Measurements from ENCODE around the gene CALCOCO1. TPM values are rescaled to one million over a fixed set of nuclear protein-coding genes. Genes with fewer than 3 reads are reported as not detected.

CALCOCO1 gene
- total and polyA plus RNA-seq, 3 donors from 2014 or later, result 120 to 167 (median 121) TPM

- intact Hi-C loops (cut with DNase I; ENCODE audit: low total_unique reads), result no loop called here
- TF ChIP-seq CTCF (IDR thresholded peaks at IDR 0.05) (no peak), POLR2A (IDR thresholded peaks at IDR 0.05) (no peak)
These were observed 21.2 kb downstream of the CALCOCO1 start for GRCh38 chr12:53706080-53706479.

GRCh38 chr12:53703756-53704155 is 23.5 kb downstream of the CALCOCO1 start:
- Histone ChIP-seq H3K27ac (no peak overlapping the region), H3K4me1 (no peaks in the 10 kb centered on the region), H3K36me3 (ENCODE audit: low read depth, missing control alignments) (no peaks in the 10 kb centered on the region), H3K27me3 (no peaks in the 10 kb centered on the region), H3K4me3 (no peak overlapping the region), H3K9me3 (no peaks in the 10 kb centered on the region)
- DNase-seq, result no peak
- no peak for TF ChIP-seq POLR2A (IDR thresholded peaks at IDR 0.05)
- no peak for TF ChIP-seq CTCF (IDR thresholded peaks at IDR 0.05)
- 86 to 89% methylated on average over 4 of the region's 4 CpGs for WGBS, 2 donors
- intact Hi-C loops (cut with DNase I; ENCODE audit: low total_unique reads), result loop anchor here (5.0 kb wide), 1 partner anchor 39 kb away; no protein-coding TSS in a partner anchor

More at GRCh38 chr12:53706080-53706479, 21.2 kb downstream of the CALCOCO1 start:
- Histone ChIP-seq H3K36me3 (ENCODE audit: low read depth, missing control alignments) (no peaks in the 10 kb centered on the region), H3K27me3 (no peaks in the 10 kb centered on the region), H3K27ac (no peak overlapping the region), H3K4me1 (no peaks in the 10 kb centered on the region), H3K4me3 (no peak overlapping the region), H3K9me3 (no peaks in the 10 kb centered on the region)
- DNase-seq, result no peak
- WGBS, 2 donors, result 69 to 79% methylated on average over 1 of the region's 1 CpG

- no peaks in the 10 kb centered on the region for H3K36me3 ChIP-seq (ENCODE audit: low read depth, missing control alignments)
- WGBS, 2 donors, result 20 to 32% methylated on average over 8 of the region's 8 CpGs
- H3K4me1 ChIP-seq, result no peaks in the 10 kb centered on the region
- peak; percentile 87 for DNase-seq
- no peaks in the 10 kb centered on the region for H3K27me3 ChIP-seq
- H3K4me3 ChIP-seq, result no peak overlapping the region
- intact Hi-C loops (cut with DNase I; ENCODE audit: low total_unique reads), result loop anchor here (5.0 kb wide), 1 partner anchor 41 kb away; no protein-coding TSS in a partner anchor
- TF ChIP-seq POLR2A (IDR thresholded peaks at IDR 0.05), result no peak
- TF ChIP-seq CTCF (IDR thresholded peaks at IDR 0.05), result peak; percentile 72 to 83 (median 82)
- H3K27ac ChIP-seq, result no peak overlapping the region
- H3K9me3 ChIP-seq, result no peaks in the 10 kb centered on the region
These were observed 25.6 kb downstream of the CALCOCO1 start for GRCh38 chr12:53701518-53702264.

- Histone ChIP-seq H3K4me1 (no peaks in the 10 kb centered on the region), H3K36me3 (ENCODE audit: low read depth, missing control alignments) (no peaks in the 10 kb centered on the region), H3K9me3 (no peaks in the 10 kb centered on the region), H3K27ac (no peak overlapping the region), H3K4me3 (no peak overlapping the region), H3K27me3 (no peaks in the 10 kb centered on the region)
- no peak for DNase-seq
- 60 to 65% methylated on average over 6 of the region's 6 CpGs for WGBS, 2 donors
- no peak for TF ChIP-seq CTCF (IDR thresholded peaks at IDR 0.05)
- no peak for TF ChIP-seq POLR2A (IDR thresholded peaks at IDR 0.05)
- intact Hi-C loops (cut with DNase I; ENCODE audit: low total_unique reads), result loop anchor here (5.0 kb wide), 1 partner anchor 42 kb away; no protein-coding TSS in a partner anchor
These were observed 26.7 kb downstream of the CALCOCO1 start for GRCh38 chr12:53700567-53700966.

- intact Hi-C loops (cut with DNase I; ENCODE audit: low total_unique reads), result loop anchor here (5.0 kb wide), 1 partner anchor 43 kb away; no protein-coding TSS in a partner anchor
- H3K27me3 ChIP-seq, result no peaks in the 10 kb centered on the region
- no peak for TF ChIP-seq POLR2A (IDR thresholded peaks at IDR 0.05)
These were observed 27.6 kb downstream of the CALCOCO1 start for GRCh38 chr12:53699678-53700025.

More at GRCh38 chr12:53699678-53700025, 27.6 kb downstream of the CALCOCO1 start:
- 57 to 68% methylated on average over 5 of the region's 5 CpGs for WGBS, 2 donors
- Histone ChIP-seq H3K4me1 (no peaks in the 10 kb centered on the region), H3K4me3 (no peak overlapping the region), H3K9me3 (no peaks in the 10 kb centered on the region), H3K36me3 (ENCODE audit: low read depth, missing control alignments) (no peaks in the 10 kb centered on the region), H3K27ac (no peak overlapping the region)
- no peak for DNase-seq
